OCI-LY1 (cell line): ENCODE data around the gene FOXD1.

Experiments
- H2AFZ ChIP-seq: fragments of 200-600 bp; sonication (generic), shearing (Covaris generic); 2 replicates; pipeline ENCODE4 v1.6.0; 2014; ENCODE audit warnings: antibody characterized with exemption, mild to moderate bottlenecking, low read length
- H3F3A ChIP-seq: fragments of 200-600 bp; sonication (generic), shearing (Covaris generic); 2 replicates; pipeline ENCODE4 v1.6.0; 2014; ENCODE audit warnings: mild to moderate bottlenecking, antibody characterized with exemption, low read length, moderate library complexity; ENCODE audit not compliant: insufficient read depth
- H3K27ac ChIP-seq: fragments of 200-600 bp; sonication (generic); 2 replicates; pipeline ENCODE4 v1.5.1; 2014; ENCODE audit warnings: low read length, mixed run types, mild to moderate bottlenecking, low read depth; ENCODE audit not compliant: poor library complexity, severe bottlenecking
- H3K27me3 ChIP-seq: fragments of 200-600 bp; sonication (generic); 2 replicates; pipeline ENCODE4 v1.6.0; 2014; ENCODE audit warnings: antibody characterized with exemption, mild to moderate bottlenecking, low read length, moderate library complexity; ENCODE audit not compliant: insufficient read depth
- H3K36me3 ChIP-seq: fragments of 200-600 bp; sonication (generic); 2 replicates; pipeline ENCODE4 v1.6.1; 2014; ENCODE audit warnings: mild to moderate bottlenecking, antibody characterized with exemption, low read length, moderate library complexity, mixed read lengths; ENCODE audit not compliant: insufficient read depth
- H3K4me1 ChIP-seq: fragments of 200-600 bp; sonication (generic); 2 replicates; pipeline ENCODE4 v1.5.1; 2014; ENCODE audit warnings: mild to moderate bottlenecking, low read length, moderate library complexity; ENCODE audit not compliant: insufficient read depth, severe bottlenecking
- H3K4me2 ChIP-seq: fragments of 200-600 bp; sonication (generic), shearing (Covaris generic); 2 replicates; pipeline ENCODE4 v1.6.1; 2014; ENCODE audit warnings: low read length
- H3K4me3 ChIP-seq: fragments of 200-600 bp; sonication (generic); 2 replicates; pipeline ENCODE4 v1.5.1; 2014; ENCODE audit warnings: low read length, low read depth, mild to moderate bottlenecking, mixed read lengths; ENCODE audit not compliant: poor library complexity, severe bottlenecking
- H3K79me2 ChIP-seq: fragments of 200-600 bp; shearing (Covaris generic); 2 replicates; pipeline ENCODE4 v1.6.1; 2016; ENCODE audit warnings: mixed run types, low read length, mixed read lengths; ENCODE audit not compliant: insufficient read depth
- H3K9ac ChIP-seq: fragments of 200-600 bp; sonication (generic), shearing (Covaris generic); 2 replicates; pipeline ENCODE4 v1.6.1; 2014; ENCODE audit warnings: mild to moderate bottlenecking, low read length, mixed read lengths
- H3K9me2 ChIP-seq: fragments of 200-600 bp; sonication (generic), shearing (Covaris generic); 2 replicates; pipeline ENCODE4 v1.6.1; 2014; ENCODE audit warnings: low read depth, mild to moderate bottlenecking, low read length, mixed read lengths
- H3K9me3 ChIP-seq: fragments of 200-600 bp; shearing (Covaris generic); 2 replicates; pipeline ENCODE4 v1.6.1; 2014; ENCODE audit warnings: low read length, mixed read lengths
- H4K20me1 ChIP-seq: fragments of 200-600 bp; sonication (generic), shearing (Covaris generic); 2 replicates; pipeline ENCODE4 v1.6.0; 2016; ENCODE audit warnings: mild to moderate bottlenecking, low read length; ENCODE audit not compliant: insufficient read depth
- EZH2 ChIP-seq: fragments of 200-600 bp; sonication (generic), shearing (Covaris generic); IDR thresholded peaks from 2 replicates; pipeline ENCODE4 v1.8.0; 2017; ENCODE audit warnings: borderline replicate concordance, mixed run types, mild to moderate bottlenecking, antibody characterized with exemption, low read length, moderate library complexity, mixed read lengths
- TF ChIP-seq, protein P1 (sequence below): fragments of 200-600 bp; sonication (generic), shearing (Covaris generic); IDR thresholded peaks from 2 replicates; pipeline ENCODE4 v1.5.1; 2017; ENCODE audit warnings: mild to moderate bottlenecking, antibody characterized with exemption, low read length, moderate library complexity, mixed read lengths

The FOXD1 gene

GRCh38 chr5:73434907-73435306, 13.7 kb downstream of the FOXD1 start:
- H4K20me1 ChIP-seq: no peaks in the 10 kb centered on the region
- TF ChIP-seq EZH2: no peak
- TF ChIP-seq, protein P1, sequence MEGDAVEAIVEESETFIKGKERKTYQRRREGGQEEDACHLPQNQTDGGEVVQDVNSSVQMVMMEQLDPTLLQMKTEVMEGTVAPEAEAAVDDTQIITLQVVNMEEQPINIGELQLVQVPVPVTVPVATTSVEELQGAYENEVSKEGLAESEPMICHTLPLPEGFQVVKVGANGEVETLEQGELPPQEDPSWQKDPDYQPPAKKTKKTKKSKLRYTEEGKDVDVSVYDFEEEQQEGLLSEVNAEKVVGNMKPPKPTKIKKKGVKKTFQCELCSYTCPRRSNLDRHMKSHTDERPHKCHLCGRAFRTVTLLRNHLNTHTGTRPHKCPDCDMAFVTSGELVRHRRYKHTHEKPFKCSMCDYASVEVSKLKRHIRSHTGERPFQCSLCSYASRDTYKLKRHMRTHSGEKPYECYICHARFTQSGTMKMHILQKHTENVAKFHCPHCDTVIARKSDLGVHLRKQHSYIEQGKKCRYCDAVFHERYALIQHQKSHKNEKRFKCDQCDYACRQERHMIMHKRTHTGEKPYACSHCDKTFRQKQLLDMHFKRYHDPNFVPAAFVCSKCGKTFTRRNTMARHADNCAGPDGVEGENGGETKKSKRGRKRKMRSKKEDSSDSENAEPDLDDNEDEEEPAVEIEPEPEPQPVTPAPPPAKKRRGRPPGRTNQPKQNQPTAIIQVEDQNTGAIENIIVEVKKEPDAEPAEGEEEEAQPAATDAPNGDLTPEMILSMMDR: no peak

GRCh38 chr5:73434461-73434860, 14.1 kb downstream of the FOXD1 start:
- no peak overlapping the region for H2AFZ ChIP-seq
- no peak overlapping the region for H3K9ac ChIP-seq
- no peaks in the 10 kb centered on the region for H3F3A ChIP-seq
- H4K20me1 ChIP-seq: no peaks in the 10 kb centered on the region
- no peak overlapping the region for H3K27ac ChIP-seq
- H3K9me3 ChIP-seq: no peaks in the 10 kb centered on the region
- H3K9me2 ChIP-seq: no peaks in the 10 kb centered on the region
- no peaks in the 10 kb centered on the region for H3K36me3 ChIP-seq
- H3K4me2 ChIP-seq: no peak overlapping the region
- no peaks in the 10 kb centered on the region for H3K4me1 ChIP-seq
- TF ChIP-seq EZH2: no peak
- TF ChIP-seq, protein P1: no peak
- no peak overlapping the region for H3K4me3 ChIP-seq
- H3K27me3 ChIP-seq: no peaks in the 10 kb centered on the region
- no peaks in the 10 kb centered on the region for H3K79me2 ChIP-seq

More at GRCh38 chr5:73434907-73435306, 13.7 kb downstream of the FOXD1 start:
- no peaks in the 10 kb centered on the region for H3K36me3 ChIP-seq
- H3K9me3 ChIP-seq: no peaks in the 10 kb centered on the region
- H3K9me2 ChIP-seq: no peaks in the 10 kb centered on the region
- H3F3A ChIP-seq: no peaks in the 10 kb centered on the region
- H3K27me3 ChIP-seq: no peaks in the 10 kb centered on the region
- no peaks in the 10 kb centered on the region for H3K4me1 ChIP-seq
- no peak overlapping the region for H3K4me2 ChIP-seq
- no peak overlapping the region for H2AFZ ChIP-seq
- H3K27ac ChIP-seq: no peak overlapping the region
- no peak overlapping the region for H3K9ac ChIP-seq
- no peak overlapping the region for H3K4me3 ChIP-seq
- H3K79me2 ChIP-seq: no peaks in the 10 kb centered on the region

DNA sequence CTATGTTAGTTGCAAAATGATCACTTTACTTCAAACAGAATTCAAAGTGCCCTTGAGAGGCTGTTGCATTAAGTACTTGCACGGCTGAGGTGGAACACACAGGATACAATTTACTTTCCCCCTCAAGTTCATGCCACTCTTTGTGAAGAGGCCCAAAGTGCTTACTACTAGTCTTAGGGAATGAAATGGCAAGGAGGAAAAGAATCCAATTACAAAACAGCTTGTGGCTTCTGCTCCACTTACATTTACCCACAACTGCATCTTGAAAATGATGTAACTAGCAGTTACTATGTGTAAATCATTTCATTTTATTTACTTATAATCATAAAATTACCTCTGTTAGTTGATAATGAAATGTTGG, 14.6 kb downstream of the FOXD1 start:
- H3K4me3 ChIP-seq: no peak overlapping the region
- no peaks in the 10 kb centered on the region for H3K9me2 ChIP-seq
- H3K36me3 ChIP-seq: no peaks in the 10 kb centered on the region
- H3F3A ChIP-seq: no peaks in the 10 kb centered on the region
- TF ChIP-seq EZH2: no peak
- TF ChIP-seq, protein P1: no peak
- H3K9ac ChIP-seq: no peak overlapping the region
- H3K79me2 ChIP-seq: no peaks in the 10 kb centered on the region
- no peaks in the 10 kb centered on the region for H4K20me1 ChIP-seq
- H3K27me3 ChIP-seq: no peaks in the 10 kb centered on the region
- no peak overlapping the region for H2AFZ ChIP-seq
- H3K9me3 ChIP-seq: no peaks in the 10 kb centered on the region
- no peak overlapping the region for H3K4me2 ChIP-seq
- H3K4me1 ChIP-seq: no peaks in the 10 kb centered on the region
- no peak overlapping the region for H3K27ac ChIP-seq
